T47D (cell line): ENCODE results near the gene SIMC1.
A peak's percentile ranks its signal among the peaks of the same experiment; 100 is the strongest.
"Not testable (repeated sequence)": the region's sequence is repeated elsewhere in the genome, so short reads cannot be mapped to it uniquely, and the experiment has no call there.

Experiments used
- DNase-seq, 2 experiments: peaks; one replicate each; pipeline versions ENCODE4 v3.0.0 to v3.0.0-alpha.2; 2011 to 2012; ENCODE audit warnings: low read depth in 1 of 2, low spot score in 1 of 2
- JUND ChIP-seq: IDR thresholded peaks from 2 replicates; pipeline ENCODE4 v1.6.1; 2012; ENCODE audit warnings: low read depth
- in situ Hi-C: cut with HindIII; loops from 2 replicates; pipeline ENCODE4 v1.10.0; 2016; ENCODE audit warnings: low sequenced_read_pairs, low pct_unique_long_range_greater_than_20kb

The SIMC1 gene

GRCh38 chr5:176201811-176202210 is 36.4 kb upstream of the SIMC1 start:
- TF ChIP-seq JUND, result no peak
- DNase-seq, result no peak
- in situ Hi-C loops, result no loop called here

DNA sequence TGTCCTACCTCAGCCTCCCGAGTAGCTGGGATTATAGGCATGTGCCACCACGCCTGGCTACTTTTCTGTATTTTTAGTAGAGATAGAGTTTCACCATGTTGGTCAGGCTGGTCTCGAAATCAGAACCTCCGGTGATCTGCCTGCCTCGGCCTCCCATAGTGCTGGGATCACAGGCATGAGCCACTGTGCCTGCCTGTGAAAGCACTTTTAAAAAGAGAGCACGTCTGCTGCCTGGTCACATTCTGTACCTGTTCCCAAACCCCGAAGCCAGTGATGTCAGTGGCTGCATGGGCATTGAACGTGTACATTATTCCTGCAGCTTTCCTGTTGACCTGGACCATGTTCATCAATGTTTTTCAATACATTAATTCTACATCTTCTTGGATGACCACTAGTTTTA is 35.1 kb upstream of the SIMC1 start:
- no peak for TF ChIP-seq JUND
- DNase-seq, result no peak
- in situ Hi-C loops, result no loop called here

GRCh38 chr5:176203535-176203934 is 34.7 kb upstream of the SIMC1 start:
- in situ Hi-C loops, result not testable (repeated sequence)

GRCh38 chr5:176214466-176215021 is 23.7 kb upstream of the SIMC1 start:
- in situ Hi-C loops, DNase-seq: not testable (repeated sequence)

More at GRCh38 chr5:176203535-176203934, 34.7 kb upstream of the SIMC1 start:
- DNase-seq, result not testable (repeated sequence)

DNA sequence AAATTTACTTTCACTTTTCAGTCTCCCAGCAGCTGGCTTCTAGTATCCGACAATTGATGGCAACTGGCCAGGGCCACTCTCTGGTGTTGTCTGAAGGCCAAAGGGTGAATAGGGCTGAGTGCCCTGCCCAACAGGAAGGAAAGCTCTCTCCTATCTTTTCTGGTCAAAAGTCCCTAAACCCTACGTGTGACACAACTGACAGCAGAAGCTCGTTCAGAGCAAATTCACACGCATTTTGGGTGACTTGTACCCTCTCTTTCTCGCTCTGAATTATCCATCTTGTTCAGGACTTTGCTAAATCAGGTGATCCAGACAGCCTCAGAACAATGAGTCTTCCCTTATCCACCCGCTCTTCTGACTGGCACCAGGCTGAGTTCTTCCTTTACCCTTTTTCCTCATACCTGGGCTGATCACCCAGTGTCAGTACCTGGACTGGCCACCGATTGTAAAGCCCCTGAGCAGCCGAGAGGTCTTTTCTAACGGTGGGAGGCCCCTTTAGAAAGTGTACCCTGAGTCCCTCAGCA is 21.8 kb upstream of the SIMC1 start:
- peak in 1 of 2 experiments; percentile 17 for DNase-seq
- in situ Hi-C loops, result not testable (repeated sequence)

GRCh38 chr5:176217188-176217729 is 21.0 kb upstream of the SIMC1 start:
- in situ Hi-C loops, result not testable (repeated sequence)

GRCh38 chr5:176217764-176218163 is 20.5 kb upstream of the SIMC1 start:
- DNase-seq, in situ Hi-C loops: not testable (repeated sequence)

More at GRCh38 chr5:176217188-176217729, 21.0 kb upstream of the SIMC1 start:
- DNase-seq, result not testable (repeated sequence)

GRCh38 chr5:176222006-176222405 is 16.2 kb upstream of the SIMC1 start:
- in situ Hi-C loops, DNase-seq: not testable (repeated sequence)

GRCh38 chr5:176228358-176228757 is 9.9 kb upstream of the SIMC1 start:
- in situ Hi-C loops, DNase-seq: not testable (repeated sequence)

GRCh38 chr5:176233253-176233652 is 5.0 kb upstream of the SIMC1 start:
- in situ Hi-C loops, DNase-seq: not testable (repeated sequence)

DNA sequence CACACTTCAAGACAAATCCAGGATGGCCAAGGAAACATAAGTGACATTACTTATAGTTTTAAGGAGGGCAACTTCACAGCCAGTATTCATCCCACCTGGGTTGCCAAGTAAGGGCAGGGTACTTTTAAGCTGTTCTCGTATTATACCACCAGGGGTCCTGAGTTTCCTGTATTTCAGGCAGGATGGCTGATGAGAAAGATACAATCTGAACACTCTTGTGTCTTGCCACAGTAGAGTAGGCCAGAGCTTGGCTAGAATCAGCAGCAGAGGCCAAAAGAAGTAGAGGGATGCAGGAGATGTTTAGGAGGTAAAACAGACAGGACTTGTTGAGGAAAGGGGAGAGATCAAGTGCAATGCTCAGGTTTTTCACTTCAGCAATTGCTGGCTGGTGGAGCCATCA is 3.1 kb upstream of the SIMC1 start:
- in situ Hi-C loops, result not testable (repeated sequence)
- peak in 1 of 2 experiments; percentile 69 for DNase-seq

DNA sequence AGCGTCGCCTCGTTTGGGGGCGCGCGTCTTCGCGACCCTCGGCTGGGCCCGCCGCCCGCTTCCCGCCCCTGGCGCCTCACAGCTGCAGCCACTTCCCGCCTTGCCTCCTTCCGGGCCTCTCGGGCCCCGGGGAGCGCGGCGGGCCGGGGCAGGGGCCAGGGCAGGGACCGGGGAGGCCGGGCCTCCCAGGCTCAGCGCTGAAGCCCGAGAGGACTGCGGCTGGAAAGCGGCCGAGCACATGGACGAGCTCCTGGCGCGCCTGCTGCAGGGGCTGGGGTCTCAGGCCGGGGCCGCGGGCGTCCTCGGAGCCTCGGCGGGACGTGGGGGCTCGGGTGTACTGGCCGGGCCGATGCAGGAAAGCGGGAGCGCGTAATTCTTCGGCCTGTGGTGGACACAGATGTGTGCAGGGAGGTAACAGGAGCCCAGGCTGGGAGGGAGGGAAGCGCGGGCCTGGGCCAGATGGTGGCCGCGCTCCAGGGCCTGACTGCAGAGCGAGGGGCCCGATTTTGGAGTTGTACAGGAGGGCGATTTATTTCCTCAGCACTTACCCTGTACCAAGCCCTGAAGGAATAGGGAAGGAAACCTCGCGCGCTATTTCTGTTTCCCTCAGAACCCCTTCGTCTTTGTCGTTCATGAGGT is 540 bp downstream of the SIMC1 start:
- in situ Hi-C loops, DNase-seq: not testable (repeated sequence)

- in situ Hi-C loops, DNase-seq: not testable (repeated sequence)
Observed at GRCh38 chr5:176239304-176239703, 1.1 kb downstream of the SIMC1 start.

DNA sequence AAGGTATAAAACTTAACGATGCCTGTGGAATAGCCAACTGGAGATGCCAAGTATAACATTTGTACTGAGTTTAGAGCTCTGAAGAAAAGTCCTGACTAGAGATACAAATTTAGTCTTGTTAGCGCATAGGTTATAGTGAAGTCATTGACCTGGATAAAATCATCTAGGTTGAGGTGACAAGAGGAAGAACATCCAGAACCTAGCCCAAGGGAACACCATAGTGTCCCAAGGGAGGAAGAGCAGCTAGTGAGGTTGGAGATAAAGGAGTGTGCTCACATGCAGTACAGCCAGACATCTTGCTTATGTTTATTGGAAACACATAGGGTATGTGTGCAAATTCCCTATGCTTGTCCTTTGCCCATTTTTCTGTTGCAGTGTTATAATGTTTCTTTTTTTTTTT is 6.1 kb downstream of the SIMC1 start:
- DNase-seq, in situ Hi-C loops: not testable (repeated sequence)

GRCh38 chr5:176245074-176245473 is 6.8 kb downstream of the SIMC1 start:
- DNase-seq, in situ Hi-C loops: not testable (repeated sequence)

- in situ Hi-C loops, DNase-seq: not testable (repeated sequence)
Observed at GRCh38 chr5:176245489-176245888, 7.3 kb downstream of the SIMC1 start.

GRCh38 chr5:176250691-176251090 is 12.5 kb downstream of the SIMC1 start:
- DNase-seq, in situ Hi-C loops: not testable (repeated sequence)

DNA sequence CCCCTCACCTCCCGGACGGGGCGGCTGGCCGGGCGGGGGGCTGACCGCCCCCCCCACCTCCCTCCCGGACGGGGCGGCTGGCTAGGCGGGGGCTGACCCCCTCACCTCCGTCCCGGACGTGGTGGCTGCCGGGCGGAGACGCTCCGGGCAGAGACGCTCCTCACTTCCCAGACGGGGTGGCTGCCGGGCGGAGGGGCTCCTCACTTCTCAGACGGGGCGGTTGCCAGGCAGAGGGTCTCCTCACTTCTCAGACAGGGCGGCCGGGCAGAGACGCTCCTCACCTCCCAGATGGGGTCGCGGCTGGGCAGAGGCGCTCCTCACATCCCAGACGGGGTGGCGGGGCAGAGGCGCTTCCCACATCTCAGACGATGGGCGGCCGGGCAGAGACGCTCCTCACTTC is 13.9 kb downstream of the SIMC1 start:
- DNase-seq, in situ Hi-C loops: not testable (repeated sequence)
